Measurements from ENCODE around the gene GNB1.
A peak's percentile ranks its signal among the peaks of the same experiment; 100 is the strongest.
"Not testable (repeated sequence)": the region's sequence is repeated elsewhere in the genome, so short reads cannot be mapped to it uniquely, and the experiment has no call there.

The GNB1 gene

GRCh38 chr1:1890506-1891348, at the start of gene GNB1:
TSS of gene GNB1 (minus strand) at chr1:1891087. CDS start at chr1:1825453, 65,634 bp downstream.
- DNase-seq, result peak; percentile 69

- no peak for DNase-seq
These were observed 49.2 kb upstream of the GNB1 start for GRCh38 chr1:1940123-1940425.

DNA sequence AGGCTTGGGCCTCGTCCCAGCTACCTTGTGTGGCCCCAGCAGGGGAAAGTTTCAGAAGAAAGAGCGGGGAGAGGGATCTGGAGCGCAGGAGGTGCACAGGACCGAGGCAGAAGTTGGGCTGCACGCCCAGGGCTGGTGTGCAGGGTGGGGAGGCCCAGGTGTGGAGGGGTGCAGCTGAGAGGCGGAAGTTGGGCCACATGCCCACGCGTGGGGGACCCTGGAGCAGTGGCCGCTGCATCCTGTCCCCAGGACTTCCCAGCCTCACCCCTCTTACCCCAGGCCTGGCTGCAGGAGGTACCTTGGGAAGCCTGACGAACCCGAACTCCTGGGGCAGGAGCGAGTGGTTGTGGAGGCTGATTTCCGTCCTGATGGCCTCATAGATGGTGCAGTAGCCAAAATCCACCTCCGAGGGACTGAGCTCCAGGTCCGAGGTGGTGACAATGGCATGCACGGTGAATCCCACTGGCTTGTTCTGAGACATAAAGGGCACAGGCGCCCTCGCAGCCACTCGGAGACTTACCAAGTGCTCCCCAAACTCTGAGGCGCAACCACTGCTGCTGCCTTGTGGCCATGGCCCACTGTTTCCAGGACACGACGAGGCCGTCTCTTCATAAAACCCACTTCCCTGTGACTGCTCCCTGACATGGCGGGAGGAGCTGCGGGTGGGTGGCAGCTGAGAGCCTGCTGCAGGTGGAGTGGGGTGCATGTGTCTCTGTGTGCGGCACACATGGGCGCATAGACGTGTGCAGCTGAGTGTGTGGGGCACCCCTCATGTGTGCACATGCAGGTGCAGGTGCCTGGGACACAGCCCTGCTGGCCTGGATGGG, 48.6 kb upstream of the GNB1 start:
- DNase-seq, result no peak

GRCh38 chr1:1938613-1939295, 47.9 kb upstream of the GNB1 start:
- DNase-seq, result no peak

- no peak for DNase-seq
These were observed 47.3 kb upstream of the GNB1 start for GRCh38 chr1:1938276-1938573.

GRCh38 chr1:1937549-1938275, 46.8 kb upstream of the GNB1 start:
- no peak for DNase-seq

DNA sequence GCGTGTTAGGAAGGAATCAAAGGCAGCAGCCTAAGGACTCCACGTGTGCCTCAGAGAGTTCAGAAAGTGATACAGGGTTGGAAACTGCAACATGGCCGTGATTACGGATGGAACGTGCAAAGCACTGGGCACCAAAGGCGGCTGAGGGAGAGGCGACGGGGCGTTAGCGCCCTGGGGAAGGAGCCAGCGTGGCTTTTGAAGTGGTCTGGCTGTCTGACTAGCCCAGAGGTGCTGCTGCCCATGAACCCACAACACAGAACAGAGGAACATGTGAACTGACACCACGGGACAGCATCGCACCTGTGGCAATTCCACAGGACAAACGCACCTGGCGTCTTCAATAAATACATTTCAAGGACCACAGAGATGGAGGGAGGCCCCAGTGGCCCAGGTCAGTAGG, 46.2 kb upstream of the GNB1 start:
- DNase-seq, result no peak

GRCh38 chr1:1934848-1935247, 44.0 kb upstream of the GNB1 start:
- DNase-seq, result not testable (repeated sequence)

GRCh38 chr1:1929639-1930545, 39.0 kb upstream of the GNB1 start:
- DNase-seq, result no peak

- DNase-seq, result no peak
These were observed 38.3 kb upstream of the GNB1 start for GRCh38 chr1:1929102-1929638.

DNA sequence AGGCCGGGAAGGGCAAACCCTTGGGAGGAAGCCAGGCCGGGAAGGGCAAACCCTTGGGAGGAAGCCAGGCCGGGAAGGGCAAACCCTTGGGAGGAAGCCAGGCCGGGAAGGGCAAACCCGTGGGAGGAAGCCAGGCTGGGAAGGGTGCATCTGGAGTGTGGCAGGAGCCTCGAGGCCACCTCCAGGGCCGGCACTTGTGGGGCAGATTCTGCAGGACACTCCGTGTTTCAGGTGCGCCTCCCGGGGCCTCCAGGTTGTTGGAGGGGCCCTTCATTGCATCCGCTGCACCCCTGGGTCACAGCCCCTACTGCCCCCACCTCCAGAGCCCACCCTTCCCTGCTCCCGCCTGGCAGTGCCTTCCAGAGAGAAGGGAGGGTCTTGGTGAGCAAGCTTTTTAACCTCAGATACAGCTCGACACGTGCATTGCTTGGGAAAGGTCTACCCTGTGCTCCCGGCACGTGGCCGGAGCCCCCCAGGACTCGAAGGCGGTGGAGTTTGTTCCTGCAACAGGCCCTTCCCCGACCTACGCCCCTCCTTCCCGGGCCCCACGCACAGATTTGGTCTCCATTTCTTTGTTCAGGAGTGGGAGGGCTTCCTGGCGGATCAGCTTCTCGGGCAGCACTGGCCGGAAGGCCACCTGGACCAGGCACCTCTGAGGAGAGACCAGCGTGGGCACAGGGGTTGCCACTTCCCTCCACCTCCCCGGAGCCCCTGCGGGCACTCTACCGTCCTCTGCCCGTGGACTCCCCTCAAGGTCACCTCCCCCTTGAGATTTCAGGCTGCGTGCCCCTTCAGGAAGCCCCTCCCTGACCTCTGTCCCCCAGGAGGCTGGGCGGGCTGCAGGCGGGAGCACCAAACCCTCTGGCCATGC, 37.6 kb upstream of the GNB1 start:
- DNase-seq, result no peak

GRCh38 chr1:1927751-1928150, 36.9 kb upstream of the GNB1 start:
- DNase-seq, result no peak

GRCh38 chr1:1926886-1927660, 36.2 kb upstream of the GNB1 start:
- no peak for DNase-seq

- DNase-seq, result no peak
These were observed 35.5 kb upstream of the GNB1 start for GRCh38 chr1:1926346-1926811.

GRCh38 chr1:1925437-1926345, 34.8 kb upstream of the GNB1 start:
- DNase-seq, result no peak

DNA sequence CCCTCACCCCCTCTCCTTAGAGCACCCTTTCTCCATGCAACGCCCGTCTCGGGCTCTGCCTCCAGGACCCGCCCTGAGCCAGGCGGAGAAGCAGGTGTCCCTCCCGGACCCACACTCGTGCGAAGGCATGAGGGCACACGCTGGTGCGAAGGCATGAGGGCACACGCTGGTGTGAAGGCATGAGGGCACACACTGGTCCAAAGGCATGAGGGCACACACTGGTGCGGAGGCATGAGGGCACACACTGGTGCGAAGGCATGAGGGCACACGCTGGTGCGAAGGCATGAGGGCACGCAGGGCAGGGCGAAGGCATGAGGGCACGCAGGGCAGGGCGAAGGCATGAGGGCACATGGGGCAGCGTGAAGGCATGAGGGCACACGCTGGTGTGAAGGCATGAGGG, 34.0 kb upstream of the GNB1 start:
- no peak for DNase-seq

DNA sequence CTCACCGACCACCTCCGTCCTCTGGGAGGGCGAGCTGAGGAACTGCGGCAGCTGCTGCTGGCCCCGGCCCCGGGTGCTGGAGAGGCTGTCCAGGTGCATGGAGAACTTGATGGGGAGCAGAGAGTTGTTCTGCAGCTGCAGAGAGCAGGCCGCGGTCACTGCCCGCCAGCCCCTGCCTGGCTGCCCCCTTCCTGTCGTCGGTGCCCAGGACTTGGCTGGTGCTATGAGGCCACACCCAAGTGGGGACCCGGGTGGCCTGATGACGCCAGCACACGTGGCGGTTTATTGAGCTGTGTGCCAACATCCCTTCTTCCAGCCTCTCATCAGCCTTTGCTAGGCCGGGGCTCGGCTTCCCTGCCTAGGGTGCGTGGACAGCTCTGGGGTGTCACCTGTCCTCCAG, 33.5 kb upstream of the GNB1 start:
- DNase-seq, result no peak

GRCh38 chr1:1922956-1923833, 32.3 kb upstream of the GNB1 start:
- DNase-seq, result no peak
